ENCODE measurements around the gene SYF2.

Gene SYF2

DNA sequence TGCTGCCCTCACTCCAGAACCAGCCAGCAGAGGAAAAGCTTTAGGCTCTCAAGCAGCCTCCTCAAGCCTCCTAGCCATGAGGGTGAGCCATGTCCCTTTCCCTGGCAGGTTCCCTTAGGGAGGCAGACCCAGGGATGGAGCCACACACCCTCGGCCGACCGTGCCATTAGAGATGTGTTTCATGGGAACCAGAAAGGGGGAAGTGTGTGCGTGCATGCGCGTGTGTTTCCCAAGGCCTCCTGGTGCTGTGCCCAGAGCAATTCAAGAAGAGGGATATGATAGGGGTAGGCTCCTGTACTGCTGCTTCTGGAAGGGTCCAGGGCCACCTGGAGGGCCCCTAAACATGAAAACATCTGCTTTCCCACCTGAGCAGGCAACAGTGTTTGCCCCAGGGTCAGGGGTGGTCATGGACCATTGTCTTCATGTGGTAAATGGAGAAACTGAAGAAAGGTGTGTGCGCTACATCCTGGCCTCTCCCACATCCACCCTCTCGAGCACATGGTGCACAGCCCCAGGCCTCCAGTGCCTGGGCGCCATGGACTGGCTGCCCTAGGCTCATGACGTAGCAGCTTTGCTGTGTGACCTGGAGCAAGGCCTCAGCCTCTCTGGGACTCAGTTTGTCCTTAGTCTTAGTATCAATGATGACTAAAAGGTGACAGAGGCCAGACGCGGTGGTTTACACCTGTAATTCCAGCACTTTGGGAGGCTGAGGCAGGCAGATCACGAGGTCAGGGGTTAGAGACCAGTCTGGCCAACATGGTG is 48.1 kb downstream of the SYF2 start:
- DNase-seq (ENCODE audit: low read depth): no peak

DNA sequence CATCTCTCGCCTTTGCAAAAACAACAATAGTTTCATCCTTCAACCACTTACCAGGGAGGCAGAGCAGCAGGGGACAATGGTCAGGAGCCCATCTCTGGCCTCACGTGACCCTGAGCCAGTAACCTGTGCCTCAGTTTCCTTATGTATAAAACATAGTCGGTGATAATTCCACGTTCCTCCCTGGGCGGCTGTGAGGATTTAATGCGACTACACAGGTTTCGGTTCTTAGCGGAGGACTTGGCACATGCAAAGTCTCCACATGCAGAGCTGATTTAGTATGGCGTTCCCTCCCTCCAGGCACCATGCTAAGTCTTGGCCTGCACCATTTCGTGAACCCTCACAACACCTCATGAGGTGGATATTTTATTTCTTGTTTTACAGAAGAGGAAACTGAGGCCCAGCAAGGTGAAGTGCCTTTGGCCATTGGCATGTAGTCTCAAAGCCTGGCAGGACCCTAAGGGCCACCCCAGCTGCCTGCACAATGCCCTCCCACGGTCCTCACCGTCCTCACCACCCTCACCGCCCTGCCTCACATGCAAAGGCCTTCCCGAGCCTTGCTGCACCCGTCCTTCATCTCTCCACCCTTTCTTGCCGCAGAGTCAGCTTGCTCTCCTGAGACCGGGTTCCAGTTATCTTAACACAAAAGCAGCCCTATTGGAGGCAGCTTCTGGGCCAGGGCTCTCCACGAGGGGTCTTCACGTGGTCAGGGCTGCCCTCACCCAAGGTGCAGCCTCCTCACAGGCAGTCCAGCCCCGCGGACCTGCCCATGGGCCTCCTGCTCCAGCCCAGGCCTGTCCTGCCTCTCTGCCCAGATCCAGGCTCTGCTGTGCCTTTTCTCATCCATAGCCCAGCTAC is 48.9 kb downstream of the SYF2 start:
- no peak for DNase-seq (ENCODE audit: low read depth)

DNA sequence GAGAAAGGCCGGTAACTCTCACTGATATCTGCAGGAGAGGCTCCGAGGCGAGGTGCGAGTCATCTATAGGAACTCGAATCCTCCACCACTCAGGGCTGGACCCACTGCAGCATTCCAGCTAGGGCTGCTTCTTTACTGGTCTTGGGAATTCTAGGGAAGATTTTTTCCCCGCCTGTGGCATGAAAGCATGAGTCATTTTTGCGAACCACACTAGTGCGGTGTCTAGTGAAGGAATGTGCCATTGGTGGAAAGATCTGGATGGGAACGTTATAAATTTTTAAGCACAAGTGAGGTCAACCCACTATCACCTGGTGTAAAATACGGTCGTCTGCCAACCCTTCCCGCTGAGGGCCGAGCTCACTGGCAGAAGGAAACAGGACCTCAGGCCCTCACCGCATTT is 49.7 kb downstream of the SYF2 start:
- no peak for DNase-seq (ENCODE audit: low read depth)

DNA sequence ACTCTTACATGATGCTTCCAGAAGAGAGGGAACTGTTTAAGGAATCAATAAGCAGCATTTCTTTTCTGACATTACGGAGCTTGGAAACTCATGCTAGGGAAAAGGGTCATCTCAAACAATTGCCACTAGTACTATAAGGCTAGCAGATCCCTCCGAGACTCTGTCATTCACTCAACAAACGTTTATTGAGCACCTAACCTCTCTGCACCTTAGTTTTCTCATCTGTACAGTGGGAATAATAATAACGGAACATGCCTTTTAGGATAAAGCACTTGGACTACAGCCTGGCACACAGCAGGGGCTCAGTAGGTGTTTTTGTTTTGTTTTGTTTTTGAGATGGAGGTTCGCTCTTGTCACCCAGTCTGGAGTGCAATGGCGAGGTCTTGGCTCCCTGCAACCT is 51.3 kb downstream of the SYF2 start:
- no peak for DNase-seq (ENCODE audit: low read depth)

DNA sequence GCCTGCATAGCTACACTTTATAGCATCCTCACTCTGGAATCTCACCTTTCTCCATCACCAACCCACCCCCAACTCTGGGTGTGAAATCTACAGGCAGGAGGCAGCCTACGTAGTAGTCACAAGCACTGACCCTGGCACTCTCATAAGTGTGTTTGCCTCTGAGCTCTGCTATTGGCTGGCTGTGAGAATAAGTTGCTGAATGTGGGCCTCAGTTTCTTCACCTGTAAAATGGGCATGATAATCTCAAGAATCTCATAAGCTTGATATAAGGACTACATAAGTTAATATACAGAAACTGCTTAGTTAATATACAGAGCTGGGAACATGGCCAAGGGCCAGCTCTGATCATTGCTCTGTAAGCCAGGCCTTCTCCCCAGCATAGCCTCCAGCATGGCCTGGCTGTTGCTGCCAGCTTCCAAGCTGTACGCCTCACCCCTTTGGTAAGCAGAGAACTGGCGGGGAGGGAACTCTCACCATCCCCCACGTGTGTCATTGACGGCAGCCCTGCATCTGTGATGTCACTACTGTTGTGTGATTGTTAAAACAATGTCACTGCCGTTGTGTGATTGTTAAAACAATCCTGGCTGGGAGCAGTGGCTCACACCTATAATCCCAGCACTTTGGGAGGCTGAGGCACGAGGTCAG is 53.3 kb downstream of the SYF2 start:
- DNase-seq (ENCODE audit: low read depth): no peak

DNA sequence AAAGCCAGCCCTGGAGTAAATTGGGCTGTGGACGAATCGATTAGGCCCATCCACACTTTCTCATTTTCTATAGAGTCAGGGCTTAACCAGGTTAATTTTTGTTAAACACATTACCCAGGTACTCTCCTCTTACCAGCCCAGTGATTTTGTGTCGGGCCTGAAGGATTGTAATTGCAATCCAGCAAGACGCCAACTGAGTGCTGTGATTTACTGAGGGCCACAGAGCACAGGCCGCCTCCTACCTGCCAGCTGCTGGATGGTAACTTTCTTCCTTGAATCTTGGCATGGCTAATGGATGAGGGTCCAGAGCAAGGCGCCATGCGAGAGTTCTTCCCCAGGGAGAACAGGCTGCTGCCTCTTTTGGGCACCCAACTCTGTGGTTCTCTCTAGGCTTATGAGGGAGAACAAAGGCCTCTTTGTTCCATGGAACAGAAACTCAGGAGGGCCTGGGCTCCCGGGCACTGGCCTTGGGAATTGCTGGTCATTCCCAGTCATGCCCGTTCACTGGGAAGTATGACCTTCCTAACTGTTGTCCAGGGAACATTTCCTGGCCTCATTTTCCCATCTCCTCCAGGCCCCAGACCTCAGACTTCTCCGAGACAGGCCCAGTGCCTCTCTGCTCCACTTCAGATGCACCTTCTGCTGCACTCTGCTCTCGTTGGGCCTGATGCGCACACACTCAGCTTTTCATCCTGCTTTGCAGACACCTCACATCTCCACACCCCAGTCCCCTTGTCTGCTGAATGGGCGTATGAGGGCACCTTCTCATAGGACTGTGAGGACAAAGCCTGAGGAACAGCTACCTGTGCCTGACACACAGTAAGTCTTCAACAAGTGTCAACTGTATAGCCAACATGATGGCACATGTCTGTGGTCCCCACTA is 57.3 kb downstream of the SYF2 start:
- DNase-seq (ENCODE audit: low read depth): no peak

DNA sequence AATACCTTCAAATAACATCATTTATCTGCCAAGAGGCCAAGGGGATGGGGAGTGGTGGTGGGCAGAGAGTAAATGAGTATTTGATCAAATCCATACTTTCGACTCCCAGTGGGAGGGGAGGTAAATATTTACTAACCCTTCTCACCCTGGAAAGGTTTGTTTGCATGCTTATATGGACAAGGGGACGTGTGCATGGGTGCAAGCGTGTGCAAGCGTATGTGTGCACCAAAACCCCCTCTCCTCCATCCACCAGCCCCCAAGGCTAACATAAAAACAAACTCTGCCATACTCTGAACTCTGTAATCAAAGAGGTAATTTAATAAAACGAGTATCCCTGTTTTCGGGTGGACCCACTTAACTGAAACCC is 58.0 kb downstream of the SYF2 start:
- DNase-seq (ENCODE audit: low read depth): no peak

DNA sequence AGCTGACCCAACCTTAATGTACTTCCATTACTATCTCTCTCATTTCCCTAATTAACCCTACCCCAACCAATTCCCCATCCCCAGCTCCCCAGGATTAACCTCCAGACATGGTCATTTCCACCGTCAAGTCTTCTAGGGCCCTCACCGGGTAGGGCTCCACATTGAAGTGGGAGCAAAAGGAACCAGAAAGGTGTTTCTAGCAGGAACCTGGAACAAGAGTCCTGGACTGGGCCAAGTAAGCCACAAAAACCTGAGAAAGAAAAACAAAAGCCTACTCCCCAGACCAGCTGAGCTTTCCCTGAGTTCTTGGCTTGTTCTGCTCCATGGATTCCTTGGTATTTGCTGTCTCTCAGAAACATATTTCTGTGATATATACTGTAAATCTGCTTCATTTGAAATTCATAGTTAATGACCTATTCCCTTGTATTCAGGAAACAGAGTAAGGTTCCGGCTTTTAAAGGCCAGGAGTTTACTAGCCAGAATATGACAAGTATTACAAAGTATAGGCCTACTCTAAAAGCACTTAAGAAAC is 58.4 kb downstream of the SYF2 start:
- DNase-seq (ENCODE audit: low read depth): no peak
